SK-N-SH treated with all-trans-retinoic acid at 6 μM for 48 hours (cell line): ENCODE data around the gene EIF3B.
"Not testable (repeated sequence)": the region's sequence is repeated elsewhere in the genome, so short reads cannot be mapped to it uniquely, and the experiment has no call there.

ENCODE experiments used
- ATAC-seq: fragments of 200-7000 bp; cut with Tn5 transposase; 3 replicates; pipeline ENCODE4 v1.9.1; 2020; ENCODE audit warnings: mild to moderate bottlenecking, moderate library complexity
- ARNTL ChIP-seq: fragments of 450-650 bp; formaldehyde crosslinking; IDR thresholded peaks from 2 replicates; pipeline ENCODE4 v1.5.0; 2020; ENCODE audit warnings: low read depth, mild to moderate bottlenecking, moderate library complexity, borderline replicate concordance
- CREB5 ChIP-seq: fragments of 250-450 bp; sonication (Bioruptor Pico); IDR thresholded peaks from 2 replicates; pipeline ENCODE4 v1.5.1; 2020; ENCODE audit warnings: low read depth, mild to moderate bottlenecking, moderate library complexity
- CSDC2 ChIP-seq: fragments of 250-450 bp; sonication (Bioruptor Pico); IDR thresholded peaks from 2 replicates; pipeline ENCODE4 v1.5.0; 2020; ENCODE audit warnings: mild to moderate bottlenecking, moderate library complexity
- CSRNP3 ChIP-seq: fragments of 250-450 bp; sonication (Bioruptor Pico); IDR thresholded peaks from 2 replicates; pipeline ENCODE4 v1.5.1; 2021; ENCODE audit warnings: mild to moderate bottlenecking, moderate library complexity
- ESRRG ChIP-seq: fragments of 250-450 bp; sonication (Bioruptor Pico); IDR thresholded peaks from 2 replicates; pipeline ENCODE4 v1.6.1; 2021; ENCODE audit warnings: mild to moderate bottlenecking
- GLIS3 ChIP-seq: fragments of 250-450 bp; sonication (Bioruptor Pico); IDR thresholded peaks from 2 replicates; pipeline ENCODE4 v1.5.0; 2020; ENCODE audit warnings: mild to moderate bottlenecking, moderate library complexity
- ISL1 ChIP-seq: fragments of 250-450 bp; sonication (Bioruptor Pico); IDR thresholded peaks from 2 replicates; pipeline ENCODE4 v2.1.2; 2022; ENCODE audit warnings: mild to moderate bottlenecking, moderate library complexity
- OSR1 ChIP-seq: fragments of 250-450 bp; sonication (Bioruptor Pico); IDR thresholded peaks from 2 replicates; pipeline ENCODE4 v1.8.0; 2022; ENCODE audit warnings: moderate library complexity, mild to moderate bottlenecking, inconsistent platforms
- PATZ1 ChIP-seq: fragments of 250-450 bp; sonication (Bioruptor Pico); IDR thresholded peaks from 2 replicates; pipeline ENCODE4 v1.8.0; 2020; ENCODE audit warnings: mild to moderate bottlenecking, moderate library complexity, borderline replicate concordance
- POU6F1 ChIP-seq: fragments of 250-450 bp; sonication (Bioruptor Pico); IDR thresholded peaks from 2 replicates; pipeline ENCODE4 v1.8.0; 2021; ENCODE audit warnings: low read depth, mild to moderate bottlenecking, moderate library complexity, borderline replicate concordance
- PPARA ChIP-seq: fragments of 250-450 bp; sonication (Bioruptor Pico); IDR thresholded peaks from 2 replicates; pipeline ENCODE4 v1.5.0; 2020; ENCODE audit warnings: mild to moderate bottlenecking, borderline replicate concordance
- SNAI2 ChIP-seq: fragments of 250-450 bp; sonication (Bioruptor Pico); IDR thresholded peaks from 2 replicates; pipeline ENCODE4 v1.5.0; 2020; ENCODE audit warnings: mild to moderate bottlenecking, moderate library complexity
- TOX ChIP-seq: fragments of 250-450 bp; sonication (Bioruptor Pico); IDR thresholded peaks from 2 replicates; pipeline ENCODE4 v1.8.0; 2021; ENCODE audit warnings: mild to moderate bottlenecking, moderate library complexity, borderline replicate concordance
- TSHZ2 ChIP-seq: fragments of 250-450 bp; sonication (Bioruptor Pico); IDR thresholded peaks from 2 replicates; pipeline ENCODE4 v1.5.0; 2020; ENCODE audit warnings: mild to moderate bottlenecking, moderate library complexity
- ZFP30 ChIP-seq: fragments of 450-650 bp; formaldehyde crosslinking; IDR thresholded peaks from 2 replicates; pipeline ENCODE4 v1.5.0; 2022; ENCODE audit warnings: mild to moderate bottlenecking, moderate library complexity
- ZNF565 ChIP-seq: fragments of 450-650 bp; formaldehyde crosslinking; conservative IDR thresholded peaks from 2 replicates; pipeline ENCODE4 v1.5.0; 2020; ENCODE audit warnings: low read depth, mild to moderate bottlenecking, moderate library complexity
- ZNF70 ChIP-seq: fragments of 450-650 bp; formaldehyde crosslinking; IDR thresholded peaks from 2 replicates; pipeline ENCODE4 v1.5.0; 2020; ENCODE audit warnings: mild to moderate bottlenecking, moderate library complexity
- ZNF8 ChIP-seq: fragments of 450-650 bp; formaldehyde crosslinking; IDR thresholded peaks from 2 replicates; pipeline ENCODE4 v1.5.0; 2020; ENCODE audit warnings: mild to moderate bottlenecking, moderate library complexity

The EIF3B gene

GRCh38 chr7:2325162-2325561 lies 29.5 kb upstream of the EIF3B start:
- TF ChIP-seq ZNF8 (CRISPR knock-in tag): no peak
- no peak for TF ChIP-seq ZNF565 (CRISPR knock-in tag)
- no peak for TF ChIP-seq CSRNP3 (CRISPR knock-in tag)
- TF ChIP-seq ARNTL (CRISPR knock-in tag): no peak
- TF ChIP-seq POU6F1 (CRISPR knock-in tag): no peak
- no peak for TF ChIP-seq PPARA
- TF ChIP-seq, all 23 proteins: peak for 0
- ATAC-seq: no peak

GRCh38 chr7:2326951-2327350 lies 27.7 kb upstream of the EIF3B start:
- no peak for ATAC-seq
- no peak for TF ChIP-seq CSRNP3 (CRISPR knock-in tag)
- TF ChIP-seq, all 23 proteins: peak for 0

GRCh38 chr7:2330493-2330892 lies 24.1 kb upstream of the EIF3B start:
- no peak for ATAC-seq
- TF ChIP-seq GLIS3 (no peak), ESRRG (CRISPR knock-in tag) (no peak)

- ATAC-seq: no peak
- TF ChIP-seq PPARA (no peak), CREB5 (CRISPR knock-in tag) (no peak), TOX (CRISPR knock-in tag) (no peak), ISL1 (CRISPR knock-in tag) (no peak), ZNF8 (CRISPR knock-in tag) (no peak), ZFP30 (CRISPR knock-in tag) (no peak), ZNF565 (CRISPR knock-in tag) (no peak), OSR1 (CRISPR knock-in tag) (no peak), SNAI2 (CRISPR knock-in tag) (no peak), CSDC2 (no peak), POU6F1 (CRISPR knock-in tag) (no peak), GLIS3 (no peak)
Measured at GRCh38 chr7:2331707-2332106, 22.9 kb upstream of the EIF3B start.

- ATAC-seq: not testable (repeated sequence)
Measured at GRCh38 chr7:2332606-2333231, 21.9 kb upstream of the EIF3B start.

GRCh38 chr7:2336626-2337299 lies 17.9 kb upstream of the EIF3B start:
- TF ChIP-seq SNAI2 (CRISPR knock-in tag) (no peak), ARNTL (CRISPR knock-in tag) (no peak), PATZ1 (CRISPR knock-in tag) (no peak), ESRRG (CRISPR knock-in tag) (no peak), ZNF70 (CRISPR knock-in tag) (no peak), ZNF565 (CRISPR knock-in tag) (no peak), TOX (CRISPR knock-in tag) (no peak), ZNF8 (CRISPR knock-in tag) (no peak), TSHZ2 (CRISPR knock-in tag) (no peak)
- no peak for ATAC-seq
